ENCODE measurements around the gene OSMR.
"Not testable (repeated sequence)": the region's sequence is repeated elsewhere in the genome, so short reads cannot be mapped to it uniquely, and the experiment has no call there.

The OSMR gene

GRCh38 chr5:38830521-38831051, 15.2 kb upstream of the OSMR start:
- DNase-seq (ENCODE audit: low read depth in 2 of 2, low spot score in 1 of 2), result no peak

GRCh38 chr5:38831117-38831516, 14.7 kb upstream of the OSMR start:
- DNase-seq (ENCODE audit: low read depth in 2 of 2, low spot score in 1 of 2), result no peak

GRCh38 chr5:38831909-38832308, 13.9 kb upstream of the OSMR start:
- no peak for DNase-seq (ENCODE audit: low read depth in 2 of 2, low spot score in 1 of 2)

GRCh38 chr5:38832810-38833209, 13.0 kb upstream of the OSMR start:
- no peak for DNase-seq (ENCODE audit: low read depth in 2 of 2, low spot score in 1 of 2)

GRCh38 chr5:38835887-38836286, 9.9 kb upstream of the OSMR start:
- no peak for DNase-seq (ENCODE audit: low read depth in 2 of 2, low spot score in 1 of 2)

DNA sequence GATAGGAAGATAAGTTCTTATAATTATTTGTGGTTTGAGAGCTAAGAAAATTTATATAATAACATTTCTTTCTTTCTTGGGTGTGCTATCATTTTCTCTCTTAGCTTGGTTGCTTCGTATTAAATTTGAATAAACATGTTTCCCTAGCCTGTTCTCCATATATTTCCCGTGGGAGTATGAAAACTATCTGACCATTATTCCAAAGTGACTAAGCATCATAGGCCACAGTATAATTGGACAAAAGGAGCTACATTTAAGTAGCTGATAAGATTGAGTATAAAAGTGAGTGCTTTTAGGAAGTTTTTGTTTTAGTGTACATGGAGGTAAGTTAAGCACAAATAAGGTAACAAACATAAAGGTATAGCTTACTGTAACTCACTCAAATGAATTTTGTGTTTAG, 8.4 kb upstream of the OSMR start:
- DNase-seq (ENCODE audit: low read depth in 2 of 2, low spot score in 1 of 2), result no peak

- no peak for DNase-seq (ENCODE audit: low read depth in 2 of 2, low spot score in 1 of 2)
Observed at GRCh38 chr5:38837932-38838331, 7.9 kb upstream of the OSMR start.

- DNase-seq (ENCODE audit: low read depth in 2 of 2, low spot score in 1 of 2), result no peak
Observed at GRCh38 chr5:38843665-38844064, 2.1 kb upstream of the OSMR start.

DNA sequence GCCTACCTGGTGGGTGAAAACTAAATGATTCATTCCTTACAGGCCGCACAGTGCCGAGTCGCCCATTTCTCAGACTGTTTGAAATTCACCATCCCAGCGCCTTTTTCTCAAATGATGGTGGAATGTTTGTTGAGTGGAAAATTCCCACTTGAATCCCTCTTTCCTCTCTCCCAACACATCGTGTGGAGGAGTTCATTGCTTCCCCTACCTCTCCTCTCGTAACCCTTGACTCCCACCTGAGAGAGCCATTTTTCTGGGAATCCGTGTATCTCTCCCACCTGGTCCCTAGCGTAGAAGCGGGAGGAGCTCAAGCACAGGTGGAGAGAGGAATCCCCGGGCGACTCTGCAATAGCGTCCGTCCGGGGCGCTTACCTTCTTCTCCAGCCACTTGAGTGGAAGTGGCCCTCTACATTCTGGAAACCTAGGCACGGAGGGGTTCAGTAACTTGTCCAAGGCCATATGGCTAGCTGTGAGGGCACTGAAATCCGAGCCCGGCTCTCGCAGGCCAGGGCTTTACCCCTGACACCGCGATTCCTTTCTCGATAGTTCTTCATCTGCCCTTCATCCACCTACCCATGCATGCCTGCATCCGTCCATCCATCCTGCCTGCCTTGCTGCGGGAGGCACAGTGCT, 683 bp downstream of the OSMR start:
- DNase-seq (ENCODE audit: low read depth in 2 of 2, low spot score in 1 of 2), result no peak

- no peak for DNase-seq (ENCODE audit: low read depth in 2 of 2, low spot score in 1 of 2)
Observed at GRCh38 chr5:38847559-38848347, 1.9 kb downstream of the OSMR start.

DNA sequence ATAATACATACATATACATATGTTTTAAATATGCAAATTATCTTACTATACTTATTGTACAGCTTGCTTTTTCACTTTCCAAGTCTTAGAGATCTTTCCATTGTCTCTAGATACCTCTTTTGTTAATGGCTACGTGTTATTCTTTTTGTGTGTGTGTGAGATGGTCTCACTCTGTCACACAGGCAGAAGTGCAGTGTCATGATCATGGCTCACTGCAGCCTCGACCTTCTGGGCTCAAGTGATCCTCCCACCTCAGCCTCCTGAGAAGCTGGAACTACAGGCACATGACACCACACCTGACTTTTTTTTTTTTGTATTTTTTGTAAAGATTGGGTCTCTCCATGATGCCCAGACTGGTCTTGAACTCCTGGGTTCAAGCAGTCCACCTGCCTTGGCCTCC, 2.8 kb downstream of the OSMR start:
- DNase-seq (ENCODE audit: low read depth in 2 of 2, low spot score in 1 of 2), result no peak

DNA sequence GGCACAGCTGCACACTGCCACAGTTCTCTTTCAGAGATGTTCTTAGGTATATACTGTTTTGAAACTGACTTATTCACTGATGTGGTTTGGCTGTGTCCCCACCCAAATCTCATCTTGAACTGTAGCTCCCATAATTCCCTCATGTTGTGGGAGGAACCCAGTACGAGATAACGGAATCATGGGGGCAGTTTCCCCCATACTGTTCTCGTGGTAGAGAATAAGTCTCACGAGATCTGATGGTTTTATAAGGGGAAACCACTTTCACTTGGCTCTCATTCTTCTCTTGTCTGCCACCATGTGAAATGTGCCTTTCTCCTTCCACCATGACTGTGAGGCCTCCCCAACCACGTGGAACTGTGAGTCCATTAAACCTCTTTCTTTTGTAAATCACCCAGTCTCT, 5.8 kb downstream of the OSMR start:
- not testable (repeated sequence) for DNase-seq (ENCODE audit: low read depth in 2 of 2, low spot score in 1 of 2)

DNA sequence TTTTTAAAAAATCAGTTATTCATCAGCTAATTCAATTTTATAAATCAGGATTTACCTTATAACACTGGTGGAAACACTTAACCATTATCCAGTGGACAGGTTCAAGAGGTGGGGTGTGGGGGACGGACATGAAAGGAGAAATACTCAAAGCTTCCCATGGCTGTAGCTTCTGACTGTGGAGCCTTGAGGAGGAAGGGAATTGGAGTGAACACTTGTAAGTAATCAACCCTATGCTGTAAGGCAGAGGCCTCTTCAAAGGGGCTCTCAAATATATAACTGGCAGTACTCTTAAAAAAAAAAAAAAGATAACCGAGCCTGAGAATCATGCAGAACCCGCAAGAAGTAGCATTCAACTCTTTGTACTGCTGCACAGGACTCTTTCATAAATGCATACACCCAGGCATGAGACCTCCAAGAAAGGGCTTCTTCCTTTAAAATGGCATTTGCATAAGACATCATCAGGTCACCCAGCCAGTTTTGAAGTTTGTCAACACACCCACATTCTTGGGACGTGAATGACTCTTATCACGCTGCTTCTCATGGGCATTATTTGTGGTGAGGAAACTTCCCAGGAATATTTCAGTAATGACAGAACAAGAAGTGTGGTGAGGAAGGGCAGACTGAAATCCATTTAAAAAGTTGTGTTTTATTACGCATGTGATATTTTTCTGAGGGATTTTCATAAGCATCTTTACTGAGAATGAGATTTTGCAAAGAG, 8.1 kb downstream of the OSMR start:
- no peak for DNase-seq (ENCODE audit: low read depth in 2 of 2, low spot score in 1 of 2)

DNA sequence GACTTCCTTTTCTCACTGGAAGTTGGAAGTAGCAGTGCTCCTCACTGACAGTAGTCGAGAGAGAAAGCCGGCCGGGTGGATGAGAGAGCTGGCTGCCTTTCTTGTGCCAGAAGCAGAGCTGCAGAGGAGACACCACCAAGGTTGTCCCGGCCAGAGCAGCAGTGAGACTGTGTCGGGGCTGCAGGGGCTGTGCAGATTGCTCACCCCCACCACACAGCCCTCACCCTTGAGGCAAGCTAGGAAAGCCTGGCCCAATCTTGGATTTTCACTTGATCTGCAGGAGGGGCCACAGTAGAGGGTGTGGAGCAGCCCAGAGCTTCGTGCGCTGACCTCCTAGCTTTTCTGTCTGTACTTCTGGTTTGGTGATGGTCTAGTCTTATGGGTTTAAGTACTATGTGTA, 9.1 kb downstream of the OSMR start:
- DNase-seq (ENCODE audit: low read depth in 2 of 2, low spot score in 1 of 2), result no peak

GRCh38 chr5:38856660-38857059, 10.8 kb downstream of the OSMR start:
- DNase-seq (ENCODE audit: low read depth in 2 of 2, low spot score in 1 of 2), result no peak

DNA sequence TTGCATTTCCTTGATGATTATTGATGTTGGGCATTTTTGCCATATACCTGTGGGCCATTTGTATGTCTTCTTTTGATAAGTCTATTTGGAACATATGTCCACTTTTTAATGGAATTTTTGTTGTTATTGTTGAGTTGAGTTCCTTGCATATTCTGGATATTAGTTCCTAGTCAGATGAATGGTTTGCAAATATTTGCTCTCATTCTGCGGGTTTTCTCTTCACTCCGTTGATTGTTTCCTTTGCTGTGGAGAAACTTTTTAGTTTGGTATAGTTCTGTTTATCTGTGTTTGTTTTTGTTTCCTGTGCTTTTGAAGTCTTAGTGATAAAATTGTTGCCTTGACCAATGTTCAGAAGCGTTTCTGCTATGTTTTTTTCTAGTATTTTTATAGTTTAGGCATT, 13.0 kb downstream of the OSMR start:
- no peak for DNase-seq (ENCODE audit: low read depth in 2 of 2, low spot score in 1 of 2)

- not testable (repeated sequence) for DNase-seq (ENCODE audit: low read depth in 2 of 2, low spot score in 1 of 2)
Observed at GRCh38 chr5:38861986-38862770, 16.4 kb downstream of the OSMR start.

DNA sequence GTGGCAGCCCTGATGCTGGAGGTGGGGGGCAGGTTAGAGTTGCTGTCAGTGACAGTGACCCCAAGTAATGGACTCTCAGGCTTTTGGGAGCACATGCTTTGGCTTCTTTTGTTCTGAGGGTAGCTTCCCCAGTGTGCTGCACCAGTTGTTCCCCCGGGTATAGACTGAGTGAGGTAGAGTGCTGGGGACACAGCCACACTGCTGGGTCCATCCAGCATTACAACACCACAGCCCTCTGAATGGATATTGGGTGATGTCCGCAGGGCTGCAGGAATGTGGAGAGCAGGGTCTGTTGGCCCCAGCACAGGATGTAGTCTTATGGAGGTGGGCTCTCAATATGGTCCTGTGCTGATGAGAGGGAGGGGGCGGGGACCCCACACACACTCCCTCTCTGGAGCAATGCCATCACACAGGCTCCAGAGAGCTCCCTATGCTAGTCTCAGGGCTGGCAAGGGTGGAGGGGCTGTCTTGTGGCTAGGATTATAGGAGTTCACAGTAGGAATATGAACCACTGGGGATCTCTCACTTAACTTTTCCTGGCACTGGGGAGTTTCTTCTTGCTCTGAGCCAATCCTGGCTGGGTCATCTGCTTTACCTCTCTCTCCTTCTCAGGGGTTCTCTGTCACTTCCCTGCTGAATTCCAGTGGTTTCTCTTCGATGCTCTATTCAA, 20.7 kb downstream of the OSMR start:
- DNase-seq (ENCODE audit: low read depth in 2 of 2, low spot score in 1 of 2), result no peak

GRCh38 chr5:38867032-38867398, 21.2 kb downstream of the OSMR start:
- DNase-seq (ENCODE audit: low read depth in 2 of 2, low spot score in 1 of 2), result no peak

- DNase-seq (ENCODE audit: low read depth in 2 of 2, low spot score in 1 of 2), result no peak
Observed at GRCh38 chr5:38867416-38867815, 21.6 kb downstream of the OSMR start.

- no peak for DNase-seq (ENCODE audit: low read depth in 2 of 2, low spot score in 1 of 2)
Observed at GRCh38 chr5:38870595-38870994, 24.8 kb downstream of the OSMR start.
